Thyroid gland (tissue), 4 donors: Measurements from ENCODE around the gene ARHGEF16.

ENCODE experiments used
- CTCF ChIP-seq, 6 experiments: fragments of 200-600 bp in 3 of 6; fragments of 450-650 bp in 3 of 6; sonication (generic) in 3 of 6; IDR thresholded peaks; one replicate each; pipeline ENCODE4 v1.5.1; 2016 to 2019; ENCODE audit warnings: antibody characterized with exemption in 6 of 6, mild to moderate bottlenecking in 2 of 6, inconsistent platforms in 1 of 6, moderate library complexity in 1 of 6
- POLR2A ChIP-seq, 2 donors: fragments of 450-650 bp; IDR thresholded peaks; one replicate each; pipeline ENCODE4 v1.6.1; 2017; ENCODE audit warnings: antibody characterized with exemption in 2 of 2, mild to moderate bottlenecking in 2 of 2, moderate library complexity in 1 of 2

GRCh38 chr1:3481836-3482375, 27.4 kb downstream of the ARHGEF16 start:
- no peak for TF ChIP-seq CTCF (IDR thresholded peaks at IDR 0.05)
- no peak for TF ChIP-seq POLR2A (IDR thresholded peaks at IDR 0.05)
